GM18858 (cell line): Measurements from ENCODE around the gene FAAP20.
"Not testable (repeated sequence)": the region's sequence is repeated elsewhere in the genome, so short reads cannot be mapped to it uniquely, and the experiment has no call there.

ENCODE experiments used
- ATAC-seq: cut with Tn5 transposase; IDR thresholded peaks from one replicate; pipeline ENCODE4 v1.9.1; 2021; ENCODE audit not compliant: unreplicated experiment

The FAAP20 gene

GRCh38 chr1:2163205-2163604 is 31.4 kb downstream of the FAAP20 start:
- ATAC-seq, result no peak

GRCh38 chr1:2160451-2161300 is 33.9 kb downstream of the FAAP20 start:
- ATAC-seq, result no peak

GRCh38 chr1:2159124-2159523 is 35.4 kb downstream of the FAAP20 start:
- ATAC-seq, result no peak

GRCh38 chr1:2158272-2158671 is 36.3 kb downstream of the FAAP20 start:
- no peak for ATAC-seq

GRCh38 chr1:2157856-2158255 is 36.7 kb downstream of the FAAP20 start:
- ATAC-seq, result no peak

- ATAC-seq, result no peak
Measured at GRCh38 chr1:2156866-2157265, 37.7 kb downstream of the FAAP20 start.

GRCh38 chr1:2155788-2156187 is 38.8 kb downstream of the FAAP20 start:
- no peak for ATAC-seq

GRCh38 chr1:2155147-2155598 is 39.4 kb downstream of the FAAP20 start:
- no peak for ATAC-seq

GRCh38 chr1:2154022-2154421 is 40.5 kb downstream of the FAAP20 start:
- ATAC-seq, result no peak

GRCh38 chr1:2152954-2153353 is 41.6 kb downstream of the FAAP20 start:
- no peak for ATAC-seq

GRCh38 chr1:2151911-2152310 is 42.7 kb downstream of the FAAP20 start:
- no peak for ATAC-seq

GRCh38 chr1:2151252-2151651 is 43.3 kb downstream of the FAAP20 start:
- ATAC-seq, result no peak

- no peak for ATAC-seq
Measured at GRCh38 chr1:2150801-2151200, 43.8 kb downstream of the FAAP20 start.

GRCh38 chr1:2148691-2149090 is 45.9 kb downstream of the FAAP20 start:
- no peak for ATAC-seq

- not testable (repeated sequence) for ATAC-seq
Measured at GRCh38 chr1:2147869-2148268, 46.7 kb downstream of the FAAP20 start.

GRCh38 chr1:2146836-2147517 is 47.6 kb downstream of the FAAP20 start:
- no peak for ATAC-seq

- ATAC-seq, result no peak
Measured at GRCh38 chr1:2145946-2146835, 48.4 kb downstream of the FAAP20 start.

- no peak for ATAC-seq
Measured at GRCh38 chr1:2144501-2145090, 50.0 kb downstream of the FAAP20 start.

- no peak for ATAC-seq
Measured at GRCh38 chr1:2143814-2144500, 50.6 kb downstream of the FAAP20 start.

- no peak for ATAC-seq
Measured at GRCh38 chr1:2141025-2141424, 53.5 kb downstream of the FAAP20 start.
